ENCODE results near the gene RPS6KC1. TPM values are rescaled to one million over a fixed set of nuclear protein-coding genes. Genes with fewer than 3 reads are reported as not detected.

Gene RPS6KC1
- total RNA-seq, 1 donor from 2014 or later, result 14.9 TPM

- Histone ChIP-seq H3K4me3 (ENCODE audit: low read depth, low read length) (no peak overlapping the region), H3K27me3 (ENCODE audit: control insufficient read depth, insufficient read depth, low read length) (no peaks in the 10 kb centered on the region), H3K36me3 (ENCODE audit: control insufficient read depth, insufficient read depth, low read length) (no peaks in the 10 kb centered on the region)
- no peak for TF ChIP-seq CTCF (IDR thresholded peaks at IDR 0.05; ENCODE audit: insufficient read depth, low read length, poor library complexity, severe bottlenecking)
- no peak for DNase-seq (ENCODE audit: low read depth)
Measured at GRCh38 chr1:213276236-213276635, 225.2 kb downstream of the RPS6KC1 start.

- Histone ChIP-seq H3K4me3 (ENCODE audit: low read depth, low read length) (no peak overlapping the region), H3K36me3 (ENCODE audit: control insufficient read depth, insufficient read depth, low read length) (no peaks in the 10 kb centered on the region), H3K27me3 (ENCODE audit: control insufficient read depth, insufficient read depth, low read length) (no peaks in the 10 kb centered on the region)
- DNase-seq (ENCODE audit: low read depth), result no peak
- TF ChIP-seq CTCF (IDR thresholded peaks at IDR 0.05; ENCODE audit: insufficient read depth, low read length, poor library complexity, severe bottlenecking), result no peak
Measured at GRCh38 chr1:213277036-213277435, 226.0 kb downstream of the RPS6KC1 start.

GRCh38 chr1:213279410-213279809 lies 228.4 kb downstream of the RPS6KC1 start:
- H3K36me3 ChIP-seq (ENCODE audit: control insufficient read depth, insufficient read depth, low read length), result no peaks in the 10 kb centered on the region
- H3K4me3 ChIP-seq (ENCODE audit: low read depth, low read length), result no peak overlapping the region
- TF ChIP-seq CTCF (IDR thresholded peaks at IDR 0.05; ENCODE audit: insufficient read depth, low read length, poor library complexity, severe bottlenecking), result no peak
- no peak for DNase-seq (ENCODE audit: low read depth)
- no peaks in the 10 kb centered on the region for H3K27me3 ChIP-seq (ENCODE audit: control insufficient read depth, insufficient read depth, low read length)

GRCh38 chr1:213281640-213282301 lies 230.7 kb downstream of the RPS6KC1 start:
- Histone ChIP-seq H3K4me3 (ENCODE audit: low read depth, low read length) (no peak overlapping the region), H3K36me3 (ENCODE audit: control insufficient read depth, insufficient read depth, low read length) (no peaks in the 10 kb centered on the region), H3K27me3 (ENCODE audit: control insufficient read depth, insufficient read depth, low read length) (no peaks in the 10 kb centered on the region)
- no peak for DNase-seq (ENCODE audit: low read depth)
- TF ChIP-seq CTCF (IDR thresholded peaks at IDR 0.05; ENCODE audit: insufficient read depth, low read length, poor library complexity, severe bottlenecking), result no peak

GRCh38 chr1:213284626-213285025 lies 233.6 kb downstream of the RPS6KC1 start:
- no peak for DNase-seq (ENCODE audit: low read depth)
- no peaks in the 10 kb centered on the region for H3K27me3 ChIP-seq (ENCODE audit: control insufficient read depth, insufficient read depth, low read length)
- H3K36me3 ChIP-seq (ENCODE audit: control insufficient read depth, insufficient read depth, low read length), result no peaks in the 10 kb centered on the region
- no peak for TF ChIP-seq CTCF (IDR thresholded peaks at IDR 0.05; ENCODE audit: insufficient read depth, low read length, poor library complexity, severe bottlenecking)
- H3K4me3 ChIP-seq (ENCODE audit: low read depth, low read length), result no peak overlapping the region

GRCh38 chr1:213286235-213286634 lies 235.2 kb downstream of the RPS6KC1 start:
- peak; percentile 15 for TF ChIP-seq CTCF (IDR thresholded peaks at IDR 0.05; ENCODE audit: insufficient read depth, low read length, poor library complexity, severe bottlenecking)
- DNase-seq (ENCODE audit: low read depth), result no peak
- H3K36me3 ChIP-seq (ENCODE audit: control insufficient read depth, insufficient read depth, low read length), result no peaks in the 10 kb centered on the region
- H3K4me3 ChIP-seq (ENCODE audit: low read depth, low read length), result no peak overlapping the region
- H3K27me3 ChIP-seq (ENCODE audit: control insufficient read depth, insufficient read depth, low read length), result no peaks in the 10 kb centered on the region

Data from kidney epithelial cell (primary cell).